PC-3 (cell line): ENCODE results near the gene RBM6. TPM values are rescaled to one million over a fixed set of nuclear protein-coding genes. Genes with fewer than 3 reads are reported as not detected.
"Not testable (repeated sequence)": the region's sequence is repeated elsewhere in the genome, so short reads cannot be mapped to it uniquely, and the experiment has no call there.

ENCODE experiments used
- ATAC-seq: fragments of 200-7000 bp; cut with Tn5 transposase; 2 replicates; pipeline ENCODE4 v1.9.1; 2020; ENCODE audit warnings: mild to moderate bottlenecking, moderate library complexity
- BruUV-seq: library from RNA; stranded (reverse); fragments of 400-500 nt; replicated peaks from 2 replicates; lab custom pipeline; 2021; lab: Mats Ljungman, UMichigan
- CTCF ChIA-PET: fragments of 300-600 bp; sonication (Branson Sonifier 250); formaldehyde crosslinking; loops from one replicate; lab custom pipeline; 2022; ENCODE audit warnings: antibody characterized with exemption; lab: Charles Lee
- POLR2A ChIA-PET: fragments of 300-600 bp; sonication (Branson Sonifier 250); formaldehyde crosslinking; loops from one replicate; lab custom pipeline; 2022; ENCODE audit warnings: antibody characterized with exemption; ENCODE audit not compliant: unreplicated experiment; lab: Charles Lee
- DNase-seq: peaks from one replicate; pipeline ENCODE4 v3.0.0-alpha.2; 2015
- H2AFZ ChIP-seq: fragments of 300-600 bp; sonication (generic); 2 replicates; pipeline ENCODE4 v1.6.0; 2016; ENCODE audit warnings: antibody characterized with exemption, low read length
- H3F3A ChIP-seq: fragments of 300-600 bp; sonication (generic); one replicate; pipeline ENCODE4 v1.6.0; 2017; ENCODE audit warnings: antibody characterized with exemption, low read length, control low read depth, mild to moderate bottlenecking; ENCODE audit not compliant: unreplicated experiment
- H3K27ac ChIP-seq: fragments of 300-600 bp; sonication (generic); 2 replicates; pipeline ENCODE4 v1.5.1; 2016; ENCODE audit warnings: mild to moderate bottlenecking, low read length
- H3K27me3 ChIP-seq: fragments of 300-600 bp; sonication (generic); 2 replicates; pipeline ENCODE4 v1.6.1; 2016; ENCODE audit warnings: low read length, mixed read lengths
- H3K36me3 ChIP-seq: fragments of 300-600 bp; sonication (generic); 2 replicates; pipeline ENCODE4 v1.6.1; 2016; ENCODE audit warnings: low read depth, mixed run types, low read length, mixed read lengths
- H3K4me1 ChIP-seq: fragments of 300-600 bp; sonication (generic); 2 replicates; pipeline ENCODE4 v1.5.1; 2016; ENCODE audit warnings: low read length; ENCODE audit not compliant: insufficient read depth
- H3K4me2 ChIP-seq: fragments of 300-600 bp; sonication (generic); 2 replicates; pipeline ENCODE4 v1.6.0; 2016; ENCODE audit warnings: low read length
- H3K4me3 ChIP-seq: fragments of 300-600 bp; sonication (generic); 2 replicates; pipeline ENCODE4 v1.5.1; 2016; ENCODE audit warnings: mild to moderate bottlenecking, low read length, mixed read lengths
- H3K79me2 ChIP-seq: fragments of 300-600 bp; sonication (generic); 2 replicates; pipeline ENCODE4 v1.6.1; 2017; ENCODE audit warnings: low read length, mixed read lengths
- H3K9ac ChIP-seq: fragments of 300-600 bp; sonication (generic); 2 replicates; pipeline ENCODE4 v1.6.0; 2016; ENCODE audit warnings: mild to moderate bottlenecking, low read length
- H3K9me2 ChIP-seq: fragments of 300-600 bp; sonication (generic); replicated peaks from 2 replicates; pipeline ENCODE4 v1.6.1; 2016; ENCODE audit warnings: mixed run types, low read length, mixed read lengths
- H3K9me3 ChIP-seq: fragments of 300-600 bp; sonication (generic); 2 replicates; pipeline ENCODE4 v1.6.1; 2016; ENCODE audit warnings: low read length, mixed read lengths
- H4K20me1 ChIP-seq: fragments of 300-600 bp; sonication (generic); 2 replicates; pipeline ENCODE4 v1.6.1; 2016; ENCODE audit warnings: low read length, mixed read lengths
- EZH2 ChIP-seq: fragments of 300-600 bp; sonication (generic); IDR thresholded peaks from one replicate; pipeline ENCODE4 v1.6.1; 2017; ENCODE audit warnings: antibody characterized with exemption, mild to moderate bottlenecking, low read length; ENCODE audit not compliant: unreplicated experiment
- EZH2phosphoT487 ChIP-seq: fragments of 300-600 bp; sonication (generic); IDR thresholded peaks from 2 replicates; pipeline ENCODE4 v1.6.1; 2018; ENCODE audit warnings: mild to moderate bottlenecking, antibody characterized with exemption, low read length, borderline replicate concordance
- intact Hi-C: fragments of 100-400 bp; cut with micrococcal nuclease; formaldehyde crosslinking; loops from 2 replicates; pipeline ENCODE4 v1.9.0; 2023
- total RNA-seq: library from RNA; depleted of rRNA; stranded (reverse); fragments of >200 nt; gene quantifications from 2 replicates; pipeline ENCODE4 v1.2.3, GENCODE V29; 2014
- TF ChIP-seq, protein P1 (sequence below): fragments of 300-600 bp; sonication (generic); conservative IDR thresholded peaks from 2 replicates; pipeline ENCODE4 v1.5.1; 2017; ENCODE audit warnings: antibody characterized with exemption, low read depth, mild to moderate bottlenecking, low read length

The RBM6 gene
- total RNA-seq, 1 experiment from 2014 or later: 64.6 TPM

DNA sequence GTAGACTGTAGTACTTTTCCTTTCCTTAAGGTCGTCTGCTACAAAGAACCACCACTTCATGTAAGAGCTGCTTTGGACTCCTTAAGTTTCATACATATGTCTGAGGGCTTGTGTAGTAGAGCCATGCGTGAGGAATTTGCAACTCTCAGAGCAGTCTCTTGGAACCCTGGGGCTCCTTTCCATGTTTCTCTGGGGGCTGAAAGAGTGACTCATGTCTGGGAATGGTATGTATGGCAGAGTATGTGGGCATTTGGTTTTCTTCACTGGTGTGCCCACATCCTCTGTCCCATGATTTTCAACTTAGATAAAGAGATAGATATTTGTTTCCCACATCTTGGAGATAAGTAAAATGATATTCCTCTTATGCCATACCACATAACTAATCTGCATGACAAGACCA, 128.2 kb downstream of the RBM6 start:
- ChIA-PET POLR2A (no interaction called here), CTCF (no interaction called here)
- Histone ChIP-seq H3K4me3 (no peak overlapping the region), H3K36me3 (peaks cover 75% of the 10 kb centered on the region), H3F3A (no peaks in the 10 kb centered on the region), H3K27ac (no peak overlapping the region), H3K79me2 (no peaks in the 10 kb centered on the region), H4K20me1 (no peaks in the 10 kb centered on the region), H3K9ac (no peak overlapping the region), H3K9me3 (no peaks in the 10 kb centered on the region), H3K4me1 (no peaks in the 10 kb centered on the region), H2AFZ (no peak overlapping the region), H3K27me3 (no peaks in the 10 kb centered on the region), H3K9me2 (no peaks in the 10 kb centered on the region), H3K4me2 (no peak overlapping the region)
- no peak for TF ChIP-seq EZH2
- ATAC-seq (no peak), DNase-seq (no peak)
- intact Hi-C loops: no loop called here
- no TSS peak for BruUV-seq

GRCh38 chr3:50078091-50078490, 138.1 kb downstream of the RBM6 start:
- POLR2A ChIA-PET: no interaction called here
- Histone ChIP-seq H2AFZ (no peak overlapping the region), H3K9me3 (no peaks in the 10 kb centered on the region), H3K4me1 (no peaks in the 10 kb centered on the region), H3K4me3 (no peak overlapping the region), H3K27ac (no peak overlapping the region), H3K9ac (no peak overlapping the region), H3K4me2 (no peak overlapping the region), H4K20me1 (no peaks in the 10 kb centered on the region), H3K9me2 (no peaks in the 10 kb centered on the region), H3K27me3 (no peaks in the 10 kb centered on the region), H3F3A (no peaks in the 10 kb centered on the region), H3K79me2 (no peaks in the 10 kb centered on the region), H3K36me3 (peaks cover 19% of the 10 kb centered on the region)
- DNase-seq (no peak), ATAC-seq (no peak)
- intact Hi-C loops: no loop called here
- CTCF ChIA-PET: no interaction called here
- TF ChIP-seq EZH2phosphoT487: no peak
- TF ChIP-seq, protein P1, sequence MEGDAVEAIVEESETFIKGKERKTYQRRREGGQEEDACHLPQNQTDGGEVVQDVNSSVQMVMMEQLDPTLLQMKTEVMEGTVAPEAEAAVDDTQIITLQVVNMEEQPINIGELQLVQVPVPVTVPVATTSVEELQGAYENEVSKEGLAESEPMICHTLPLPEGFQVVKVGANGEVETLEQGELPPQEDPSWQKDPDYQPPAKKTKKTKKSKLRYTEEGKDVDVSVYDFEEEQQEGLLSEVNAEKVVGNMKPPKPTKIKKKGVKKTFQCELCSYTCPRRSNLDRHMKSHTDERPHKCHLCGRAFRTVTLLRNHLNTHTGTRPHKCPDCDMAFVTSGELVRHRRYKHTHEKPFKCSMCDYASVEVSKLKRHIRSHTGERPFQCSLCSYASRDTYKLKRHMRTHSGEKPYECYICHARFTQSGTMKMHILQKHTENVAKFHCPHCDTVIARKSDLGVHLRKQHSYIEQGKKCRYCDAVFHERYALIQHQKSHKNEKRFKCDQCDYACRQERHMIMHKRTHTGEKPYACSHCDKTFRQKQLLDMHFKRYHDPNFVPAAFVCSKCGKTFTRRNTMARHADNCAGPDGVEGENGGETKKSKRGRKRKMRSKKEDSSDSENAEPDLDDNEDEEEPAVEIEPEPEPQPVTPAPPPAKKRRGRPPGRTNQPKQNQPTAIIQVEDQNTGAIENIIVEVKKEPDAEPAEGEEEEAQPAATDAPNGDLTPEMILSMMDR: no peak
- no peak for TF ChIP-seq EZH2
- no TSS peak for BruUV-seq

GRCh38 chr3:50078622-50079021, 138.7 kb downstream of the RBM6 start:
- BruUV-seq: TSS peak; percentile 55
- Histone ChIP-seq H3K9ac (no peak overlapping the region), H4K20me1 (no peaks in the 10 kb centered on the region), H3K9me2 (no peaks in the 10 kb centered on the region), H3K27ac (no peak overlapping the region), H3K4me2 (no peak overlapping the region), H3K9me3 (no peaks in the 10 kb centered on the region), H3K79me2 (no peaks in the 10 kb centered on the region), H3K4me3 (no peak overlapping the region), H3F3A (no peaks in the 10 kb centered on the region), H3K27me3 (no peaks in the 10 kb centered on the region), H2AFZ (no peak overlapping the region), H3K4me1 (no peaks in the 10 kb centered on the region), H3K36me3 (peaks cover 13% of the 10 kb centered on the region)
- ATAC-seq: peak; percentile 38; the same call in 1 of the 2 replicates
- POLR2A ChIA-PET: no interaction called here
- DNase-seq: peak; percentile 23
- intact Hi-C loops: no loop called here
- CTCF ChIA-PET: no interaction called here
- no peak for TF ChIP-seq EZH2
- TF ChIP-seq, protein P1: no peak

GRCh38 chr3:50084951-50085350, 145.0 kb downstream of the RBM6 start:
- H3K36me3 ChIP-seq, H3K9me3 ChIP-seq, H3K9ac ChIP-seq, H3K4me2 ChIP-seq, H3K4me3 ChIP-seq, H2AFZ ChIP-seq, H4K20me1 ChIP-seq, DNase-seq, H3K4me1 ChIP-seq, BruUV-seq, H3K9me2 ChIP-seq, CTCF ChIA-PET, POLR2A ChIA-PET, H3K27ac ChIP-seq, H3F3A ChIP-seq, ATAC-seq, H3K27me3 ChIP-seq, intact Hi-C loops: not testable (repeated sequence)
- H3K79me2 ChIP-seq: peaks cover 13% of the 10 kb centered on the region
